SK-N-SH (cell line): ENCODE results near the gene FNDC4. TPM values are rescaled to one million over a fixed set of nuclear protein-coding genes. Genes with fewer than 3 reads are reported as not detected.
A peak's percentile ranks its signal among the peaks of the same experiment; 100 is the strongest.

ENCODE experiments used
- CTCF ChIA-PET: fragments of 300-600, 350-600 bp; formaldehyde crosslinking; extraction: SDS; loops from one replicate; lab custom pipeline; 2021; lab: Yijun Ruan, JAX
- POLR2A ChIA-PET: fragments of 350-600 bp; sonication (Branson Sonifier 250); formaldehyde crosslinking; extraction: SDS; loops from one replicate; lab custom pipeline; 2020; ENCODE audit warnings: antibody characterized with exemption, inconsistent platforms; lab: Yijun Ruan, JAX
- DNase-seq: peaks from one replicate; pipeline ENCODE4 v3.0.0; 2012
- H2AFZ ChIP-seq: fragments of 200-600 bp; sonication (generic); 2 replicates; pipeline ENCODE4 v1.8.1; 2016; ENCODE audit warnings: antibody characterized with exemption, mild to moderate bottlenecking, low read depth
- H3F3A ChIP-seq: fragments of 200-600 bp; sonication (generic); replicated peaks from 2 replicates; pipeline ENCODE3; 2016; ENCODE audit warnings: antibody characterized with exemption, mild to moderate bottlenecking; ENCODE audit not compliant: insufficient read depth
- H3K27ac ChIP-seq, 2 experiments: fragments of 200-500 bp in 1 of 2; fragments of 200-600 bp in 1 of 2; sonication (Bioruptor generic) in 1 of 2; sonication (generic), shearing (Covaris generic) in 1 of 2; 2 replicates each; pipeline versions ENCODE4 v1.5.1 to v1.6.1; 2014 to 2016; ENCODE audit warnings: low read depth in 2 of 2, inconsistent platforms in 1 of 2, low read length in 1 of 2, mild to moderate bottlenecking in 1 of 2, mixed read lengths in 1 of 2
- H3K27me3 ChIP-seq: fragments of 200-600 bp; sonication (generic), shearing (Covaris generic); 2 replicates; pipeline ENCODE4 v1.6.1; 2016; ENCODE audit warnings: mixed run types; ENCODE audit not compliant: insufficient read depth
- H3K36me3 ChIP-seq, 2 experiments: fragments of 200-500 bp in 1 of 2; fragments of 200-600 bp in 1 of 2; sonication (Bioruptor generic) in 1 of 2; sonication (generic) in 1 of 2; replicated peaks in 1 of 2; 2 replicates each; pipeline versions ENCODE3 to v1.5.1; 2014 to 2016; ENCODE audit warnings: low read length in 1 of 2, mild to moderate bottlenecking in 1 of 2; ENCODE audit not compliant: insufficient read depth in 2 of 2, control insufficient read depth in 1 of 2
- H3K4me1 ChIP-seq, 2 experiments: fragments of 200-500 bp in 1 of 2; fragments of 200-600 bp in 1 of 2; sonication (Bioruptor generic) in 1 of 2; sonication (generic), shearing (Covaris generic) in 1 of 2; 2 replicates each; pipeline versions ENCODE4 v1.5.1 to v1.6.1; 2014 to 2016; ENCODE audit warnings: low read depth in 1 of 2, low read length in 1 of 2, mixed run types in 1 of 2; ENCODE audit not compliant: insufficient read depth in 2 of 2, control insufficient read depth in 1 of 2
- H3K4me2 ChIP-seq: fragments of 200-600 bp; sonication (generic), shearing (Covaris generic); 2 replicates; pipeline ENCODE4 v1.6.1; 2017; ENCODE audit warnings: mixed run types
- H3K4me3 ChIP-seq, 2 experiments: fragments of 200-500 bp in 1 of 2; fragments of 200-600 bp in 1 of 2; sonication (Bioruptor generic) in 1 of 2; sonication (generic), shearing (Covaris generic) in 1 of 2; 2 replicates each; pipeline versions ENCODE4 v1.5.1 to v1.8.1; 2014 to 2016; ENCODE audit warnings: low read depth in 2 of 2, inconsistent platforms in 1 of 2, low read length in 1 of 2, mild to moderate bottlenecking in 1 of 2, mixed read lengths in 1 of 2, moderate library complexity in 1 of 2
- H3K79me2 ChIP-seq: fragments of 200-600 bp; sonication (generic); 2 replicates; pipeline ENCODE4 v1.8.1; 2017; ENCODE audit warnings: mild to moderate bottlenecking; ENCODE audit not compliant: insufficient read depth
- H3K9ac ChIP-seq: fragments of 200-600 bp; sonication (generic); 2 replicates; pipeline ENCODE4 v1.6.1; 2017; ENCODE audit warnings: mixed run types
- H3K9me2 ChIP-seq: fragments of 200-600 bp; sonication (generic); 2 replicates; pipeline ENCODE4 v1.6.1; 2017; ENCODE audit warnings: mixed run types
- H3K9me3 ChIP-seq: fragments of 200-600 bp; sonication (generic); 2 replicates; pipeline ENCODE4 v1.6.1; 2017; ENCODE audit warnings: mixed run types, mild to moderate bottlenecking, moderate library complexity
- H4K20me1 ChIP-seq: fragments of 200-600 bp; sonication (generic); 2 replicates; pipeline ENCODE4 v1.6.1; 2017; ENCODE audit warnings: mild to moderate bottlenecking, mixed run types; ENCODE audit not compliant: insufficient read depth
- CTCF ChIP-seq: fragments of 200-600 bp; sonication (generic); IDR thresholded peaks from 2 replicates; pipeline ENCODE4 v1.6.1; 2017; ENCODE audit warnings: antibody characterized with exemption, mild to moderate bottlenecking, moderate library complexity
- ELF1 ChIP-seq: IDR thresholded peaks from 2 replicates; pipeline ENCODE4 v1.4.0; 2012
- EP300 ChIP-seq, 2 experiments: IDR thresholded peaks; 2 replicates each; pipeline versions ENCODE4 v1.4.0 to v1.6.1; 2012; ENCODE audit warnings: borderline replicate concordance in 1 of 2, low read depth in 1 of 2, low read length in 1 of 2
- FOSL2 ChIP-seq: IDR thresholded peaks from 2 replicates; pipeline ENCODE4 v1.4.0; 2012; ENCODE audit warnings: low read depth, mild to moderate bottlenecking, moderate library complexity, borderline replicate concordance
- GABPA ChIP-seq: IDR thresholded peaks from 2 replicates; pipeline ENCODE4 v1.4.0; 2012; ENCODE audit warnings: low read depth, mild to moderate bottlenecking
- NFIC ChIP-seq: IDR thresholded peaks from 2 replicates; pipeline ENCODE4 v1.4.0; 2012; ENCODE audit warnings: borderline replicate concordance
- NRF1 ChIP-seq: IDR thresholded peaks from 2 replicates; pipeline ENCODE4 v1.6.1; 2012; ENCODE audit warnings: low read depth, mild to moderate bottlenecking, low read length
- PBX3 ChIP-seq: IDR thresholded peaks from 2 replicates; pipeline ENCODE4; 2012
- RAD21 ChIP-seq: IDR thresholded peaks from 2 replicates; pipeline ENCODE4 v1.6.1; 2012; ENCODE audit warnings: mild to moderate bottlenecking, low read length
- REST ChIP-seq: IDR thresholded peaks from 2 replicates; pipeline ENCODE4 v1.6.1; 2012; ENCODE audit warnings: mild to moderate bottlenecking, low read depth, low read length, moderate library complexity
- SIN3A ChIP-seq: IDR thresholded peaks from 2 replicates; pipeline ENCODE4 v1.6.1; 2012; ENCODE audit warnings: low read depth, mild to moderate bottlenecking, low read length, moderate library complexity, borderline replicate concordance
- SMC3 ChIP-seq: IDR thresholded peaks from 2 replicates; pipeline ENCODE4 v1.6.1; 2012; ENCODE audit warnings: low read depth, low read length, improper control_type of control experiment
- USF2 ChIP-seq: fragments of 150-350 bp; IDR thresholded peaks from 2 replicates; pipeline ENCODE4 v1.6.1; 2017; ENCODE audit warnings: antibody characterized with exemption, low read length, low read depth, borderline replicate concordance
- YY1 ChIP-seq: IDR thresholded peaks from 2 replicates; pipeline ENCODE4 v1.4.0; 2012; ENCODE audit warnings: low read depth, mild to moderate bottlenecking
- WGBS: methylation state at CpG from one replicate; pipeline ENCODE4 v1.1.6; 2017; ENCODE audit warnings: low lambda C conversion rate; 5-methylcytosine and 5-hydroxymethylcytosine counted together
- polyA plus RNA-seq, 3 experiments: library from polyadenylated mRNA; depleted of rRNA; stranded (reverse); fragments of >200 nt; gene quantifications; 2 replicates each; pipeline ENCODE4 v1.2.3, GENCODE V29; 2012

FNDC4 gene
- polyA plus RNA-seq, 1 of the 3 experiments (the other 2 are of a cell fraction): 27.0 TPM

- no peaks in the 10 kb centered on the region for H3K9me2 ChIP-seq
- H3K4me2 ChIP-seq: peak overlapping the region; percentile 89
- peak overlapping the region; percentile 72 to 86 for H3K4me3 ChIP-seq
- no peaks in the 10 kb centered on the region for H4K20me1 ChIP-seq
- H3K36me3 ChIP-seq: peaks cover 7 to 14% of the 10 kb centered on the region in 2 experiments
- peak; percentile 36 for DNase-seq
- H2AFZ ChIP-seq: peak overlapping the region; percentile 86
- no peaks in the 10 kb centered on the region for H3K9me3 ChIP-seq
- TF ChIP-seq RAD21 (0 out of 2 replicates have a peak, but pooled peaks have one; percentile 17), SMC3 (no peak), CTCF (peak; percentile 21; the same call in 1 of the 2 replicates)
- TF ChIP-seq, all 33 proteins: peak for 2
- 3% methylated on average over 11 of the region's 11 CpGs for WGBS
- ChIA-PET POLR2A (interaction anchor here (1.8 kb wide), 1 partner anchor 60 kb away, joined by 7 read pairs; the partner anchor contains the start of gene NRBP1), CTCF (interaction anchor here (0.9 to 2.1 kb wide), 5 partner anchors 17 to 194 kb away, joined by 3 to 6 read pairs (median 3); no protein-coding TSS in a partner anchor)
- no peaks in the 10 kb centered on the region for H3K27me3 ChIP-seq
- H3F3A ChIP-seq: peaks cover 10% of the 10 kb centered on the region
- H3K27ac ChIP-seq: peak overlapping the region; percentile 9 to 39; a peak in 2 of 4 replicates
- peaks cover 12% of the 10 kb centered on the region; the same call in 1 of the 2 replicates for H3K79me2 ChIP-seq
- H3K4me1 ChIP-seq: peaks cover 3 to 15% of the 10 kb centered on the region in 2 experiments; a peak in 3 of 4 replicates
- H3K9ac ChIP-seq: peak overlapping the region; percentile 53
These were observed 5.9 kb downstream of the FNDC4 start for GRCh38 chr2:27489118-27489497.

- H3K27me3 ChIP-seq: no peaks in the 10 kb centered on the region
- no peak overlapping the region for H3K27ac ChIP-seq
- no peak overlapping the region for H3K4me3 ChIP-seq
- no peak overlapping the region for H2AFZ ChIP-seq
- H3K9me2 ChIP-seq: no peaks in the 10 kb centered on the region
- peaks cover 0 to 12% of the 10 kb centered on the region in 2 experiments; a peak in 2 of 4 replicates for H3K4me1 ChIP-seq
- H3F3A ChIP-seq: no peaks in the 10 kb centered on the region
- H3K4me2 ChIP-seq: no peak overlapping the region
- 79% methylated on average over 3 of the region's 3 CpGs for WGBS
- ChIA-PET POLR2A (interaction anchor here (0.6 kb wide), 1 partner anchor 75 kb away, joined by 5 read pairs; no protein-coding TSS in a partner anchor), CTCF (interaction anchor here (2.3 kb wide), 1 partner anchor 77 kb away, joined by 5 read pairs; no protein-coding TSS in a partner anchor)
- no peaks in the 10 kb centered on the region for H3K9me3 ChIP-seq
- H3K9ac ChIP-seq: no peak overlapping the region
- DNase-seq: no peak
- peaks cover 14 to 20% of the 10 kb centered on the region in 2 experiments for H3K36me3 ChIP-seq
- no peaks in the 10 kb centered on the region for H4K20me1 ChIP-seq
- H3K79me2 ChIP-seq: peaks cover 12% of the 10 kb centered on the region; the same call in 1 of the 2 replicates
- TF ChIP-seq SIN3A (no peak), YY1 (no peak), EP300 (IDR thresholded peaks at IDR 0.05; ENCODE audit: borderline replicate concordance in 1 of 2, low read depth in 1 of 2, low read length in 1 of 2) (no peak), FOSL2 (no peak), REST (no peak), CTCF (no peak), RAD21 (no peak), GABPA (no peak), USF2 (no peak), PBX3 (no peak), ELF1 (no peak), NFIC (no peak), NRF1 (no peak)
These were observed 9.5 kb downstream of the FNDC4 start for GRCh38 chr2:27485496-27485895.
